T-helper 1 cell (primary cell): ENCODE measurements around the gene SMAP2.

Source experiments
- DNase-seq, 5 donors: peaks; one replicate each; pipeline ENCODE4 v3.0.0-alpha.2; 2012 to 2020

The SMAP2 gene

DNA sequence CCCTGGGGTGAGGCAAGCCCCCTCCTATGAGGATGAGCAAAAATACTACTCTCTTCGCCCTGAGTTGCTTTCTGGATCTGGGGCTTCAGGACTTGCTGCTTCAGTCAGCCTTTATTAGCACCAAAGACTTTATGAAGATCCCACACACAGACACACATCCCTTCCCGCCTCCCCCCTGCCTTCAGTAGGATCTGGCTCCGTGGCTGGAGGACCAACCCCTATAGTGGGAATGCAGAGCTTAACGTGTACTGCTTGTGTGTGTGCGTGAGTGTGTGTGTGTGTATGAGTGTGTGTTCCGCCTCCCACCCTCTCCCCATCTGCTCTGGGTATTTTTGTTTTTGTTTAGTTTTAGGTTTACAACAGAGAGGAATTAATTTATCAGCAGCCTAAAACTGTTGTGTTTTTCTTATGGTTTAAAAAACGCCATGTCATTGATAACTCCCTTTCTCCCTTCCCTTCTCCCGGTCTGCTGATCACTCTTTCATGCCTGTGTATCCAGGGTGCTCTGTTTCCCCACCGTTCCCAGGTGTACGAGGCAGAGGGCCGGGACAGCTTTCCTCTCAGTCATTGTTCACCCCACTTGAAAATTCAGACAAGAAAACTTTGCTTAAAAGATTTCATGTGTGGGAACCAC, 49.2 kb downstream of the SMAP2 start:
- DNase-seq: no peak

DNA sequence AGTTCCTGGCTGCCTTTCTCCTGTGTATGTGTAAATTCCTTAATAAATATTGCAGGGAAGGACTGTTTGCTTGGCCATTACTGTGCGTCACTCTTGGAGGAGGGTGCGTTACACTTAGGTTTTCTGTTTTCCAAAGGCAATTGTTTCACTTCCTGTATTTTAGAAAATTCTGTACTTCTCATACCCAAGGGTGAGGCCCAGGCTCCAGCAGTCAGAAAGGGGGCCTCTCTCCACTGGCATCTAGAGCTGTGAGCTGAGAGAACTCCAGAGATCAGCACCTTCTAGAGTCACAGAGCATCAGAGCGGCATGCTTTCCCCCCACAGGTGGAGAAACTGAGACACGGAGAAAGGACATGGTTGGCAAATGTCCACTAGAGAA, 49.7 kb downstream of the SMAP2 start:
- DNase-seq: no peak

GRCh38 chr1:40423951-40424618, 50.6 kb downstream of the SMAP2 start:
- no peak for DNase-seq

- DNase-seq: no peak
Observed at GRCh38 chr1:40425198-40425597, 51.7 kb downstream of the SMAP2 start.

DNA sequence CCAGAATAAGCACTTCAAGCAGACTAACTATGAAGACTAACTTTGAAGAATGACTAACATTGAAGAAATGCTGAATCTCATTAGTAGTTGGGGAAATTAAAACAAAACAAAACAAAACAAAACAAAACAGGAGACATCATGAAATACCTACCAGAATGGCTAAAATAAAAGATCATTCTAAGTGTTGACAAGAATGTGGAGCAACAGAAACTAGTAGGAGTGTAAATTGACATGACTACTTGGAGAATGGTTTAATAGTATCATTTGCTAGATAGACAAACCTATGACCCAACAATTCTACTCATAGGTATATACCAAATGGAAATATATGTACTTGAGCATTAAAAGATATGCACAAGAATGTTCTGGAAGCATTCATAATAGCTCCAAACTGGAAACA, 57.9 kb downstream of the SMAP2 start:
- DNase-seq: no peak

DNA sequence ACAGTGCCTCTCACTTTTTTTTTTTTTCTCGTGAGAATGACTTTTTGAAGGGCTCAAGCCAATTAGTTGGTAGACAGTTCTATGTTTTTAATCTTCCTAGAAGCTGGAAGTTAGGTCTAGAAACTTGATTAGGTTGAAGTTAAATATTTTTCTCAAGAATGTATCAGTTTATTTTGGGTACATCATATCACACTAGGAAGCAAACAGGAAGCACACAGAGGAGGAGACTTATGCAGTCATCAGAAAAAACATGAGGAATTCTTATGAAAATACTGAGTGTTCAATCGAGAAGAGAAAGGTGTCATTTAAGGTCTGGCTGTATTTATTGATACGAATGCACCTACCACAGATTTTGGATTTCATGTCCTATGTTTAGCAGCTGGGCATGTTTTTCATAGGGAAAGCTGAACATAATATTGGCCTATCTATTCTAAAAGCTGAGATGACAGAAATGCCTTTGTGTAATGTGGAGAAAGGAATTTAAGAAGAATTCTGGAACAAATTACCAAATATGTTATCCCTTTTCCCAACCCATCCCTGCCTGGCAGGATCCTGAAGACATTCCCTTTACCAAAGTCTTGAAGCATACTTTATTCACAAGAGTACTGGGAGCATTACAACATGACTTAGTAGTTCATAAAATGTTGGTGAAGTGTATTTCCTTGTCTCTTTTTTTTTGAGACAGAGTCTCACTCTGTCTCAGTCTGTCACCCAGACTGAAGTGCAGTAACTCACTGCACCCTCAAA, 59.3 kb downstream of the SMAP2 start:
- no peak for DNase-seq

DNA sequence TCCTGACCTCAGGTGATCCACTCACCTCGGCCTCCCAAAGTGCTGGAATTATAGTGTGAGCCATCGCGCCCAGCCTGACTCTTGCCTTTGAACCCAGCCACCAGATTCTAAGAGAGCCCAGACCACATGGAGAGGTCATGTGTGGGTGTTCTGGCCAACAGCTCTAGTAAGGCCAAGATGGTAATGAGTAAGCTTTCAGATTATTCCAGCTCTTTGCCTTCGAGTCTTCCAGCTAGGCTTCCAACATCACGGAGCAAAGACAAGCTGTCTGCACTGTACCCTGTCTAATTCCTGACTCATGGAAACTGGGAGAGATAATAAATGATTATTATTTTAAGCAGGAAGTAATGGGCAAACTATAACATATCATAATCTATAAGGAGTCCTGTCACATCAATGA, 61.9 kb downstream of the SMAP2 start:
- no peak for DNase-seq

DNA sequence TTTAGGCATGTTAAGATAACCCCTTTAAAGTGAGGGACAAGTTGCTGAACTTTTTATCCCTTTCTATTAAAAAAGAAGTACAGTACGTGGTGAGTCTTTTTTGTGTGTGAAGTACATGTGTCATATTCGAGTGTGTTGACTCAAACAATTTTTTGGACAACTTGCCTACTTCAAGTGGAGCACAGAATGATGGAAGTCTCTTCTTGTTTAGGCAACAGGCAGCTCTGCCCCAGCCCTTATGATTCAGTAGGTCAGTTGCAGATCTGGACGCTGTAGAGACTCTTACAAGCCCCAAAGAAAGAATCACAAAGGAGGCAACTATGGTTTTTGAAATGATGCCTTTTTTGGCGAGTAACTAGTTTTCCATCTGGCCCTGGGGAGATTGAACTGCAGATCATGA, 62.3 kb downstream of the SMAP2 start:
- no peak for DNase-seq

DNA sequence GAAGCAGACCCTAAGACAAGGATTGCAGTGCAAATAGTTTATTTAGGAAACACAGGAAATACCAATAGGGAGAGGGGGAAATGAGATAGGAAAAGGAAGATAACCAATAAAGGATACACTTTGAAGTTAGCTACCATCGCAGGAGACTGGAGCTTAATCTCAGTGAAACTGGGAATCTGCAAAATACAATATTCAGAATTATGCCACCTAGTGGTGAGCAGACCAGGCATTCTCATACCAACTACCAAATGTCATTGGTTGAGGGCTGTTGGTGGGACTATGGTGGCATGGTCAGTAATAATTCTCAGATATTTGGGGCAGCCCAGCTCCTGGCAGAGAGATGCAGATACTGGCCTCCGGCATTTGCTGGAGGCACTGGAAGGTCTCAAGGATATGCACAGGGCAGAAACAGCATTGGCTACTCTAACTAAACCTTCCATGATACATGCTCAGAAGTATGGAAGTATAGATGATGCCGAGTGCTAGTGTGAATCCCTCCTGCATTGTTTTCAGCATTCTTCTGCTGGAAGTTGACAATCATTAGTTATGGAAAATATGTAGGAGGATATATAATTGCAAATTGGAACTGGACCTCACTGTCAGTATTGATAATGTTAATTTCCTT, 65.0 kb downstream of the SMAP2 start:
- DNase-seq: peak in 1 of 5 donors; percentile 13

DNA sequence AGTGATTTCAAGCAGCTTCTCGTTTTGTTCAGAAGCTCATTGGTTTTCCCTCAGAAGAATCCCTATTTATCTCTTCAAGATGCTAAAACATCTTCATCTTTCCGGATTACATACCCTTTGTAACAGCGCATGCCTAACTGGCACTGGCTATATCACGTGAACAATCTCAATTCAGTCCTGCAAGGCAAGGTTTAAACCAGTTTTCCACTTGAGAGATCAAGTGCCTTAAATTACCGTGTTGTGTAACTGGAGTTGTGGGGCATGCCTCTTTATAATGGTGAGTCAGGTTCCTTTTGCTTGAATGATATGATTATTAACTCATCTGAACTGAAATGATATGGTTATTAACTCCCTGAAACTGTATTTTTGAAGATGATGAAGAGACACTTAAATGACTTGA, 65.7 kb downstream of the SMAP2 start:
- DNase-seq: no peak

DNA sequence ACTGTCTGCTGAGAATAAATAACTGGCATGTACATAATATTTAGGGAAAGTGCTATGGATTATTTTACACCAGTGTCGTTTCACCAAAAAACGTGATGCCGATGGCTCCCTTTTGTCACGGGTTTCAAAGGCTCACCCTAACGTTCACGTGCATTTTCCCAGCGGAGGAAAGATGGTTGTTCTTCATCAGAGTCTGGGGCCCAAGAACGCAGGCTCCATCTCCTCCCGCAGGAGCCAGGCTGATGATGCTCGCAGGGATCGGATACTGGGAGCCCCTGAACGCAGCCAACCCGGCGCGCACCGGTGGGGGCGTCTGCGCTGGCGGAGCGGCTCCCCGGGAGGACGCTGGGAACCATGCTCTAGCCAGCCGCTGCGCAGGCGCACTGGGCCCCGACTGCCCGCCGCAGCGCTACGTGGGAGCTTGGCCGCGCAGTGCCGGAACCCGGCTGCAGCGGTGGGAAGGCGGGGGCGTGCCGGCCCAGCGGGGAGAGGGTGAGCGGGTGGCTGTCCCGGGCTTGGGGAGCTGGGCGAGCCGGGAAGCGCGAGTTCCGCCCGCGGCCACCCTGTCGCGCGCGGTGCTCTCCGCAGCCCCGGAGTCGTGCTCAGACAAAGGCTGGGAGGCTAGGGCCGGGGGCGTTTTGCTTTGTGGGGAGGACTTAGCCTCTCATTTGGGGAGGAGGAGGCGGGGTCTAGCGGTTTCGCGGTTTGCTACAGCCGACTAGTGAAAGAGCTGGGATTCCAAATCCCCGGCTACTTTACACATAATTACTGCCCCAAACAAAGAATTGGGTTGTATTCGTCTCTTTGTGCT, 76.4 kb downstream of the SMAP2 start, which contains the start of gene ZFP69B:
TSS of gene ZFP69B (plus strand) at position 793 of the 811 bp plus-strand sequence. CDS start 486 bp downstream, outside the sequence.
- peak; percentile 78 to 91 (median 80) for DNase-seq

DNA sequence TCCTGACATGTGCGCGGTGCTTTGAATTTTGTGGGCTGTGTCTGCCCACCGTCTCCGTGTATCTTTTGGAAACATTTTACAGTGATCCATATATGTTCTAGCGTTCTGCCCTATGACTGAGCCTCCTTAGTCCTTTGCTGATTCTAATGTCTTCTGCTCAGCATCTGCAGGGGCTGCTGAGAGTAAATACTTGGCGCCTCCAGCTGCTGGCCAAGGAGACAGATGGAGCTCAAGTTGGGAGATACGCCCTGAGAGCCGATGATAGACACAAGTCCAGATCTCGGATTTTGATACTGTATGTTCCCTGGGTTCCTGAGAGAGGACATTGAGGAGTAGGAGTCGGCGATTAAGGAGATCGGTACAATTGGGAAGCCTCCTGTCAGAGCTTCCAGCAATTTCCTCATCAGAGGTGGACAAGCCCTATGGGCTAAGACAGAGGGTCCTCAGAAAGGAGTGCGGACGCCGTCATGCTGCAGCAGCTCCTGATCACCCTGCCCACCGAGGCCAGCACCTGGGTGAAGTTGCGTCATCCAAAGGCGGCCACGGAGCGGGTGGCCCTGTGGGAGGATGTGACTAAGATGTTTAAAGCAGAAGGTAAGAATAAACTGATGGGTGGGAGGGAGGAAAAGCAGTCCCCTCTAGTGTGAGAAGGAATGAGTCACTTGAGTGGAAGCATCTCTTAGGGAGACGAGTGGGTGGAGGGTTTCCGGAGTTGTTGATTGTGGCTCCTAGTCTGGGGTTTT, 77.1 kb downstream of the SMAP2 start:
- DNase-seq: peak; percentile 23 to 87 (median 48)

- no peak for DNase-seq
Observed at GRCh38 chr1:40451238-40451585, 77.7 kb downstream of the SMAP2 start.

GRCh38 chr1:40454873-40455272, 81.3 kb downstream of the SMAP2 start:
- DNase-seq: no peak

DNA sequence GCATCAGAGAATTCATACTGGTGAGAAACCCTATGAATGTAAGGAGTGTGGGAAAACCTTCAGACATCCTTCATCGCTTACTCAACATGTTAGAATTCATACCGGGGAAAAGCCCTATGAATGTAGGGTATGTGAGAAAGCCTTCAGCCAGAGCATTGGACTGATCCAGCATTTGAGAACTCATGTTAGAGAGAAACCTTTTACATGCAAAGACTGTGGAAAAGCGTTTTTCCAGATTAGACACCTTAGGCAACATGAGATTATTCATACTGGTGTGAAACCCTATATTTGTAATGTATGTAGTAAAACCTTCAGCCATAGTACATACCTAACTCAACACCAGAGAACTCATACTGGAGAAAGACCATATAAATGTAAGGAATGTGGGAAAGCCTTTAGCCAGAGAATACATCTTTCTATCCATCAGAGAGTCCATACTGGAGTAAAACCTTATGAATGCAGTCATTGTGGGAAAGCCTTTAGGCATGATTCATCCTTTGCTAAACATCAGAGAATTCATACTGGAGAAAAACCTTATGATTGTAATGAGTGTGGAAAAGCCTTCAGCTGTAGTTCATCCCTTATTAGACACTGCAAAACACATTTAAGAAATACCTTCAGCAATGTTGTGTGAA, 89.5 kb downstream of the SMAP2 start:
- peak in 1 of 5 donors; percentile 12 for DNase-seq

- no peak for DNase-seq
Observed at GRCh38 chr1:40469327-40469726, 95.8 kb downstream of the SMAP2 start.
